T-helper 2 cell (primary cell): ENCODE measurements around the gene DNAJC21.
"Not testable (repeated sequence)": the region's sequence is repeated elsewhere in the genome, so short reads cannot be mapped to it uniquely, and the experiment has no call there.

ENCODE experiments used
- DNase-seq, 5 experiments: peaks; one replicate each; pipeline versions ENCODE4 v3.0.0 to v3.0.0-alpha.2; 2012 to 2022

Gene DNAJC21

DNA sequence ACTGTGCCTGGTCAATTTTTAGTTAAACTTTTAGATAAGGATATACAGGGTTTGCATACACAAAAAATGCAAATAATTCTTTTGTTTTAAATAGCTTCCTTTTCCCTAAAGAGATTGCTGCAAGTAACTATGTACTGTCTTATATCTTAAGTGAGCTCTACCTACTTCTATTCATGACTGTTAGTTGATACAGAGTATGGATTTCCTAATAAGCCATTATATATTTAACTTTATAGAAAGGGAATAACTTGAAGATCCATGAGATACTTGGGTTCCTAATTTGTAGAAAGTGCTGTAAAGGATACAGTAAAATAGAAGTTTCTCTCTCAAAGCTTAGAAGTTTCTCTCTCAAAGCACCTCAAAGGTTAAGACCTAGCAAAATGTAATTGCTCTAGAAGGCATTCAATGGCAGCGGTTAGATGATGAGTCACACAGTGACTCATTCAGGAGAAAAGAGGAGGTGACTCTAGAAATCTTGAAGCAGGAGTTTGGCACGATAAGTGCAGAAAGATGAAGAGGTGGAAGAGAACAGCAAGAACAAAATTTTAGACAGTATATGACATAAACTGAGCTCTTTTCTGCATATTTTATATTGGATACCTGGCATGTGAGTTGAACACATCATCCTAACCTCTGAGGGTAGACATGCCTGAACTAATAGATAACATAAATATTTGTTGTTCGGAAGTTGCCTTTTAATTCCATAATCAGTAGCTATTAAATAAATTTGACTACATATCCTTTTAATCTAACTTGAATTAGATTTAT, 5.5 kb upstream of the DNAJC21 start:
- peak in 1 of 5 experiments; percentile 84 for DNase-seq

DNA sequence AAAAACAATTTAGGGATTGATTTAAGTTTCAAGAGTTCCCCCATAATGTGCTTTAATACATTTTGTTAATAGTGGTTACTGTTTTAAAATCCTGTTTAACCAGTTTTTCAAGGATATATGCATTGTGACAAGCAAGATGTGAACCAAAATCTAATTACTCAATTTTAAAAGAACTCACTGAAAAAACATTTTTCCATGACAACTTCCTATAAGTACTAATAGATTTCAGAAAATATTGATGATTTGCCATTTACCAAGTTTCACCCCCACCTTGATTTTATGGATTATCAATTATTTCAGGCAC, 4.9 kb upstream of the DNAJC21 start:
- no peak for DNase-seq

DNA sequence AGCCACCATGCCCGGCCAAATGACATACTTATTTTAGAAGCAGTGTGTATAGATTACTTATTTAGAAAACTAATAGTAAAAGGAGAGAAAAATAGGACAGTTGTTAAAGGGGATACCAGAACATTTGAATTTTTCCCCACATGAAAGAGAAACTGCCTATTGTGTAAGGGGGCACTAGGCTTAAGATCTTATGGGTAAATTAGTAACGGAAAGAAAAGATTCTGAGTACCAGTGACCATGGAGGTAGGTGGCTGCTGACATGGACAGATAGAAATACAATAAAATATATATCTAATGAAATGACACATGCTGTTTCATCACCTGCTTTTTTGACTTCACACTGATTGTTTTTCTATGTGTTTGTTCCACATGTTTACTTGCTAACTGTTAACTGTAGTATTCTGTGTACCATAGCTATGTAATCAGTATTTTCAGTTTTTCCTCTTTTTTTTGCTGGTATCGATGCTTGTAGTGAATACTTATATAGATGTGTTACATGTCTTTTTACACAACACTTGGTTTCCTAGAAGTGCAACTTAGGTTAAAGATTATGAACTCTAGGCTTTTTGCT, 3.0 kb upstream of the DNAJC21 start:
- no peak for DNase-seq

DNA sequence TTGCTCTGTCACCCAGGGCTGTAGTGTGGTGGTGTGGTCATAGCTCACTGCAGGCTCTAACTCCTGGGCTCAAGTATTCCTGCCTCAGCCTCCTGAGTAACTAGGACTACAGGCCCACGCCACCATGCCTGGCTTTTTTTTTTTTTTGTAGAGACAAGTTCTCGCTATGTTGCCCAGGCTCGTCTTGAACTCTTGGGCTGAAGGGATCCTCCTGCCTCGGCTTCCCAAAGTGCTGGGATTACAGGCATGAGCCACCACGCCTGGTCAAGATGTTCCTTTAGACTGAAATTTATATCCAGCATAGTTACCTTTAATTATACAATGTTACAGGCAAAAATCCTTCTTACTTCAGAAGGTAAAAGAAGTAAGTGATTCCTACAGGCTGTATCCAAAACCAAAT, 1.6 kb upstream of the DNAJC21 start:
- no peak for DNase-seq

DNA sequence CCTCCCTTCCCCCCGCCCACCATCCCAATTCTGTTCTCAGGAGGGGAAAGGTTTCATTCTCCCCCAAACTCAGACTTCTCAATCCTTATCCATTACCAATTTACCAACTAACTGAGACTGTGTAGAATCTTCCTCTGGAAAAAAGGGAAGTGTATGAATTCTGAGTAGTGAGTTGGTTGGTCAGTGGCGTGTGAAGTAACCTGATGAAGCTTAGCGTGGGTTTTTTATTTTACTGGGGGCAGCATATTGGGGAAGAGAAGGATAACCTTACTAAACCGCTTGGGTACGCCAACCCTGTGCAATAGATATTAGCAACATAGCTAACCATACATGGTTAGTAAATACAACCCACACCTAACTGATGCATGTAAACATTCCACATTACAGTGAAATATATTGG, 1.1 kb upstream of the DNAJC21 start:
- DNase-seq, result no peak

DNA sequence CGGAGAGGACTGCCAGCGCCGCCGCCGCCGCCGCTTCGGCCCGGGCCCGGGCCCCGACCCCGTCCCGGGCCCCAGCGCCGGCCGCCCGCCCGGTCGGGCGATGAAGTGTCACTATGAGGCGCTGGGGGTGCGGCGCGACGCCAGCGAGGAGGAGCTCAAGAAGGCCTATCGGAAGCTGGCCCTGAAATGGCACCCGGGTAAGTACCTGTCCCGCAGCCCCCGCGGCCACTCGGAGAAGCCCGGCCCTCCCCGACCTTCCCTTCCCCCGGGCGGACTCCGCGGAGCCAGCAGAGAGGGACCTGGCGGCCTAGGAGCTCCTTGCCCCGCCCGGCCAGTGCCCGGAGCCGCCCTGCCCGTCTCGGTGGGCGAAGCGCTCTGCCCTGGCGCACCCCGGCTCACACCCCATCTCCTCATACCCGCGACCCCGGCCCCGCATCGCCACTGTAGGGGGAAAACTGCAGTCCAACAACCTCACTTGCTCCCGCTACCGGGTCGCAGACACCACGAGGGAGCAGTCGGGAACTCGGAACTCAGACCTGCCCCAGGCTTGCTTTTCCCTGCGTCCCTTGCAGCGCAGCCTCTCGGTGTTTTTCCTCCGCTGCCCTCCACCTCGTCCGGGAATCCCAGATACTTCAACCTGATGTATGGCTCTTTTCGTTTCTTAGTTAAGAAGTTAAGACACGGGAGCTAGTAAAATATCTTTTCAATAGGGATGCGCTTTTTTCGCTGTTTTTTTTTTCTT, 532 bp downstream of the DNAJC21 start:
- peak; percentile 56 to 93 (median 77) for DNase-seq

DNA sequence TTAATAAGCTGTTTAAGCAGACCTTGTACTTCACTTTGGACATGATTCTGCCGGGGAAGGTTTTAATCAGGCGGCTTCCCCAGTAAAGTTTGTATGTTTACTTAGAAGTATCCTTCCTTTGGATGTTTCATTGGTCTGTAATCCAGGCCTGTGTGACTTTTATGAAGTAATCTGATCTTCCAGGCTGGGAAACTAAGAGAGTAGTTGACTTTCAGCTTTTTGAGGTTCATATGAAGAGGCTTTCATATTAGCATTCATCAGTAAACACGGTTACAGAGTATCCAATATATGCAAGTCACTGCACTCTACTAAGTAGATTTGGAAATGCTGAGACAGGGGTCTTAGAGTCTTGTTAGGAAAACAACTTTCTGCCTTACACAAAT, 1.1 kb downstream of the DNAJC21 start:
- no peak for DNase-seq

DNA sequence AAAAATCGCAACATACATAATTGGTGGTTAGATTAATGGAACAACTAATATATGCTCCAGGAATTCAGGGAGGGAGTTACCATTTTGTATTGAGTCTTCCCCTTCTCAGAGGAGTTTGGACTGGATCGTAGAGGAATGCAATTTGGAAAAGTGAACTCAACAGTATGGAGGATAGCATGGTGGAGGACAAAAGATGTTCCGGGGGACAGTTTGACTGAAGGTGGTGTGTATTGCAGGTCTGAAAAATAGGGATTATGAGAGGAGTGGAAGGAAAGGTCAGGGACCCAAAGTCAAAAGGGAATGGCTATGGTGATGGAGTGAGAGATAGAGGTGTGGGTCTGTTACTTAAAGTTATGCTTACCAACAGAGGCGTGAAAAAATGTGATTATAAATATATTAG, 1.5 kb downstream of the DNAJC21 start:
- no peak for DNase-seq

DNA sequence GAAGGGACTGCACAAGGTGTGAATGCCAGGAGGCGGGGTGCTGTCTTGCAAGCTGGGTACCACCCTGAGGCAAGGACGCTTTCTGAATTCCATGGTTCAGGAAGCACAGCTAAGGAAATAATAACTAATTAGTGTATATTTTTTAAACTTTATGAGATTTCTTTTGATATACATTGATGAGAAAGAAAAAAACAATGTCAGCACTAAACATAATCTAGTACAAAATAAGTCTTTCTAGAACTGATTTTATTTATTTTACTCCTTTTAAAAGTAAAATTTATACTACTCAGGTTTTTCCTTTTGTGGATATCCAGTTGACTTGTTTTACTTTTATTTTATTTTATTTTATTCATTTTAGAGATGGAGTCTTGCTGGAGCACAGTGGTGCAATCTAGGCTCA, 3.6 kb downstream of the DNAJC21 start:
- DNase-seq, result no peak

DNA sequence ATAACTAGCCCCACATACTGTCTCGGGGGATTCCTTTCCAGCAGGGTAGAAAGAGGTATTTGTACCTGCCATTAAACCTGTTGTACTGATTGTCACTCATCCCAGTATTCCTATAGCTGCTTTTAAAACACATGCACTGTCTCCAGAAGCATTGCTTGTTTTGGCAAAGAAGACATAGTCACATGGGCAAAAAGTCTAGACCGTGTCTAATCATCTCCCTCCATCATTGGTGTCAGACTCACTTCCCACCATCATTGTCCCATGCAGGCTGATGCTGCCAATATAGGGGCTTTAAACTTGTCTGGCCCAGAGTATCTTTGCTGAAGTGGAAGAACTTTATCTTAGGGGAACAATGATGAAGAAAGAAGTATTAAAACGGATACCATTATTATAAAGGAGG, 12.6 kb downstream of the DNAJC21 start:
- DNase-seq, result no peak

DNA sequence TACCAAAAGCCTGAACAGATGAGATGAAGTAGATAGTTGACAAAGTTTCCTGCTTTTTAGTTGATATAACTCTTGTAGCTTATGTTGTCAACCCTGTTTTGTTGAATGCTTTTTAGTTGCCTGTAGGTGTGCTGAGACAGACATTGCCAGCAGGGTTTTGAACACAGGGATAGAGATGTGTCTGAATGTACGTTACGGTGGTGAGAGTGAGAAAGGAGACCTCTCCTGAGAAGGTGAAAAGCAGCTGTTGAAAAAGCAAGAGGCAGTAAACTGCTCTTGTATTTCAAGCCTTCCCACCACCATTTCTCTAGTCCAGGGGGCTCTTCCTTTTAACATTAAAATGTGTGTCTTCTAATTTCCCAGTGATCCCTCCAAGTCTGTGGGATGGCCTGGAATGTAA, 14.7 kb downstream of the DNAJC21 start:
- DNase-seq, result no peak

DNA sequence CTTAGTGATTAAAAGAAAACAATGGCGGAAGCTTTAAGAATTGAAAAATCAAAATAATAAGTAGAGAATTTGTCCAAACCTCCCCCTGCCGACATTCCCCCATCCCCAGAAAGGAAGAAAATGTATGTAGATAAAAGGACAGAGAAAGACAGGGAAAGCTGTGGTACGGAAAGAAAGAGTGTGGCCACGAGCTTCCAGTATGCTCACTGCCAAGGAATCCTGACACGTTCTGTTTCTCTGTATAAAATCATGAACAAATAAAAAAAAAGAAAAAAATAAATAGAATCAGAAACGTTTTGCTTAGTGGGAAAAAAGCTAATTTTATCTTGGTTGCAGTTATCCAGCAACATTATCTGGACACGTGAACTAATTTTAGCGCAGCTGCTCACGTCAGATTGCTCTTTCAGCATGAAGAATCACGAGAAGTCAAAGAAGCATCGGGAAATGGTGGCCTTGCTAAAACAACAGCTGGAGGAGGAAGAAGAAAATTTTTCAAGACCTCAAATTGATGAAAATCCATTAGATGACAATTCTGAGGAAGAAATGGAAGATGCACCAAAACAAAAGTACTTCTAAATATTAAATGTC, 15.2 kb downstream of the DNAJC21 start:
- DNase-seq, result no peak

DNA sequence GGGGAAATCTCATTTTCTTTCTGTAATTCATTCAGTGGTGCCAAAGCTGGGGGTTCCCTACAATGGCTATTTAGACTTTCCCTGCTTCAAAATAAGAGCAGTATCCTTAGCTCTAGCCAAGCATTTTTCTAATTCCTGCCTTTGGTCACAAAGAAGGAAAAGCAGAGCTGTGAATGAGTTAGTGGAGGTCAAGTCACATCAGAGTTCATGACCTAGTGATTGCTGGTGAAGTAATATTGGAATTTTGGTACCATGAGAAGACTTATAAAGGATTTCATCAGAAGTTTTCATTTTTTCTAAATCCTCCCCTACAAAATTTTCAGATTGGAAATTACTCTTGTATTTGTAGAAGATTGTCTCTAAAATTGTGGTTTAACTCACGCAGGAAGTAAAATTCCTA, 28.0 kb downstream of the DNAJC21 start:
- DNase-seq, result no peak

DNA sequence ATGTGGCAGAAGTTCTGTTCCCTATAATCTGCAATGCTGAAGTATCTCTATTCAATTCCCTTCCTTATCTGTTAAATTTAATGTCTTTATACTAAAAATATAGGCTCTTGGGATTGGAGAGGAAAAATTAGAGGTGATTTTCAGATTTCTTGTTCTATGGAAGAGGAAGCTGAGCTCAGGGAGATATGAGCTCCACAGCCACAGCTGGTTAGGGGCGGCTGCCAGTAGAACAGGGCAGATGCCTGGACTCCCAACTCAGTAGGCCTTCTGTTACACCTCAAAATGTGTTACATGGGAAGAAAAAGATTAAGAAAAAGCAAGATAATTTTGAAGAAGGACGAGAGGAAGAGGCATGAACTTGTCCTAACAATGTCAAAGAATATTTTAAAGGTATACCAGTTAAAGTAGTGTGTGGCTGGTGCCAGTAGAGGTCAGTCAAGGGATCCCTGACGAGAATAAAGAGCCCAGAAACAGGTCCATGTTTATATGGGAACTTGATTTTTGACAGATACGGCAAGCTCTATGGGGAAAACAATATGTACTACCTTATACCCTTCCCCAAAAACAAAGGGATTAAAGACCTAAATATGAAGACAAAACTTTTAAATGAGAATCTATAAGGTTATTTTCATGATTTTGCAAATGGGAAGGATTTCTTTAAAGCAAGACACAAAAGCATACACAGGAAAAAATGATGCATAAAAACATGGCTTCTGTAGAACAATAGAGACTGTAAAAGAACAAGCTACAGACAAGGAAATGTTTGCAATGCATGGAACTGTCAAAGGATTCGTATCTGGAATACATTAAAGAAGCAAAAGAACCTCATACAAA, 28.7 kb downstream of the DNAJC21 start:
- DNase-seq, result peak in 1 of 5 experiments; percentile 13

DNA sequence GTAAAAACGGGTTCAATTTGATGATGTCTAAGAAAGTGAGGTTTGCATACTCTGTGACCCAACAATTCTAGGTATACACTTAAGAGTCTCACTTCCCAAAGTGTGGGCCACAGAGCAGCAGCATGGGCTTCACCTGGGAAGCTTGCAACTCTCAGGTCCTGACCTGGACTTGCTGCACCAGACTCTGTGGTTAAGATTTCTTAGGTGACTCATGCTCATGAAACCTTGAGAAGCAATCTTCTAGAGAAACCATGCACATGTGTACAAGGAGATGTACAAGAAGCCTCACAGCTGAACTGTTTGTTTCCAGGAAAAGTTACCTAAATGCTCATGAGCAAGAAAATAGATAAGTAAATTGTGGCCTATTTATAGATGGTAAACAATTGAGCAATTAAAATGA, 30.0 kb downstream of the DNAJC21 start:
- peak in 1 of 5 experiments; percentile 51 for DNase-seq

DNA sequence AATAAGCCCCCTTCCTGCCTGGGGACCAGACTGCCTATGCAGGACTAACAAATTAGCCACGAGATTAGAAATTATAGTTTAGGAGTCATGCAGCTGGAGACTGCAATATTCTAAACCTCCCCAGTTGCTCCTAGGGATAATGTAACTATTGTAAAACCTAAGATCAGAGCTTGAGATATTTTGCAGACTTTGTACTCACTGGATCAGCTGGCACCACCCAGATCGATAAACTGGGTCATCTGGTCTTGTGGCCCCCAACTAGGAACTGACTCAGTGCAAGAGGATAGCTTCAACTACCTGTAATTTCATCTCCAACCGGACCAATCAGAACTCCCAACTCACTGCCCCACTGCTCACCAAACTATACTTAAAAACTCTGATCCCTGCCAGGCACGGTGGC, 38.2 kb downstream of the DNAJC21 start:
- no peak for DNase-seq

DNA sequence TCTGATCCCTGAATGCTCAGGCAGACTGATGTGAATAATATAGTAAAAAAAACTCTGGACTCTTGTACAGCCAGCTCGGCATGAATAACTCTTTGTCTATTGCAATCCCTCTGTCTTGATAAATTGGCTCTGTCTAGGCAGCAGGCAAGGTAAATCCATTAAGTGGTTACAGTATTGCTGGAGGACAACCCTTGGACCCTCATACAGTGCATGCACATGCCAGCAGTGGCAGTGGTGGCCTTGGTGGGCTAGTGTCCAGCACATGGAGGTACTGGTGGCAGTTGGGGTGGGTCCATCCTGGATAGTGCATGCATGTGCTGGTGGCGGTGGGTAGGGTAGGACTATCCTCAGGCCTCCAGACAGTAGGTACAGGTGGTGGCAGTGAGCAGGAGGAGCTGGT, 38.9 kb downstream of the DNAJC21 start:
- no peak for DNase-seq

DNA sequence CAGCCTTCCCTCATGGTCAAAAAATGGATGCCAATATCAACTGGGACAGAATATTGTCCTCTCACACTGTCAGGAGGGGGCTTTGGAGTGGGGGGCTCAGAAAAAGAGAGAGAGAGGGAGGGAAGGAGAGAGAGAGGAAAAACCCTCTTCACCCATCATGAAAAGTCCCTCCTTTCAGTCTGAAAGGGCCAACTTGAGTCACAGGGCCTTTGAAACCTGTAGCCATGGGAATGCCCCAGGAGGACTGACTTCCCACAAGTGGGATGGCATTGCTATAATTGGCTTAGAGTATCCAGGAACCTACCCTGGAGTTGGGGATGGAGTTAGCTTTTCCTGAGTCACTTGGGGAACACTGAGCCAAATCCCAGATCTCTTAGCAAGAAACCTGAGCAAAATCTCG, 41.2 kb downstream of the DNAJC21 start:
- no peak for DNase-seq

DNA sequence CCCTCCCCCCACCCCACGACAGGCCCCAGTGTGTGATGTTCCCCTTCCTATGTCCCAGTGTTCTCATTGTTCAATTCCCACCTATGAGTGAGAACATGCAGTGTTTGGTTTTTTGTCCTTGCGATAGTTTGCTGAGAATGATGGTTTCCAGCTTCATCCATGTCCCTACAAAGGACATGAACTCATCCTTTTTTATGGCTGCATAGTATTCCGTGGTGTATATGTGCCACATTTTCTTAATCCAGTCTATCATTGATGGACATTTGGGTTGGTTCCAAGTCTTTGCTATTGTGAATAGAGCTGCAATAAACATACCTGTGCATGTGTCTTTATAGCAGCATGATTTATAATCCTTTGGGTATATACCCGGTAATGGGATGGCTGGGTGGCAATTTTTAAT, 42.3 kb downstream of the DNAJC21 start:
- not testable (repeated sequence) for DNase-seq

DNA sequence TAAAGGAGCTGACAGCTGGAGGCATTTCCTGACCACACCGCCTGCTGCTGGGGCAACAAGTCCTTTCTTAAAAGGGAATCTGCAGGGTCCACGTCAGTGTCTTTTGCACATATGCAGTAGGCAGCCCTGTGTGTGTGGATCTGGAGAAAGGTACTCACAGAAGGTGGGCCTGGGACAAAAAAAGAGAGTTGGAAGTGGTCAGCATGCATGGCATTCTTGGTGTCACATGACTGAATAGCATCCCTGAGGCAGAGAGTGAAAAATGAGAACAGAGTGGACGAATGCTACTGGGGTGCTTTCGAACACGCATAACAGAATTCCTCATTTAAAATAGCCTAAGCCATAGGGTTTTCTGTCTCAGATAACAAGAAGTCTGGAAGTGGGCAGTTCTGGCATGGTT, 47.0 kb downstream of the DNAJC21 start:
- no peak for DNase-seq

DNA sequence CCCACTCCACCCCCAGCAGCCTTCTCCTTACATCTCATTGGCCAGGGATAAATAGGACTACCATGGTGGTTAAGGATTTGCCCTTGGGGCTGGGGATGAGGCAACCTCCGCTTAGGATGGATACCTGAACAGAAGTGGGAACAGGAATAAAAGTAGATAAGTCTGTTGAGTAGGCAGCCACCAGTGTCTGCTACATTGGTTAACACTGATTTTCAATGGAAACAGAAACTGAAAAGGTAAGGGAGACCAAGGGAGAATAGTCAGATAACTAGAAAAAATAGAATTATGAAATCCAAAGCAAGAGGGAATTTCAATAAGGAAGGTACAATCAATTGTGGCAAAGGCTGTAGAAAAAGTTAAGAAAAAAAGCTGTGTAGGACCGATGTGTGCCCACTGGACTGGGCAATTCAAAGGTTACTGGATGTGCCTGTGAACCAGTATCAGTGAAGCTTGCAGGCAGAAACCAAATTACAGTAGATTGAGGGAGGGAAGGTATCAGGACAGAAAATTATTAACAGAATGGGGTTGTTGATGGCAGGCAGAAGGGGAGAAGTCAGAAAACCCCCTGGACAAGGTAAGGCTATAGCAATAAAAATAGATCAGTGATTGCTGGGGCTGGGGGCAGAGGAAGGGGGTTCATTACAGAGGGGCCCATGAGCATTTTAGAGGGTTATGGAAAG, 48.7 kb downstream of the DNAJC21 start:
- no peak for DNase-seq

DNA sequence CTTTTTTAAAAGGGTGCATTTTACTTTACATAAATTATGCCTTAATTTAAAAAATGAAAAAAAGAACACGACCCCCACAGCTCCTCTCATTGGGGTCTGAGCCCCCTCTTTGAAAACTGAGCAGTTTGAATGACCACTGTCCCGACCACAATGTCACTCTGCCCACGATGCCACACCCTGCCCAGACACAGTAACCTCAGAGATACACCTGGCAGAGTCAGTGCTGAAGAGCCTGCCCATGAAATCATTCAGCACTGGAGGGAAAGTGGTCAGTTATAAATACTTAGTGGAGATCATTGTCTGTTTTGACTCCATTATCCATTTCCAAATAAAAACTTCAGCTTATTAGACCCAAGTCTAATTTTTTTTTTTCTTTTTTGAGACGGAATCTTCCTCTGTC, 49.3 kb downstream of the DNAJC21 start:
- no peak for DNase-seq
